CD4-positive, alpha-beta T cell treated with Interleukin-21 for 1 hour (primary cell): ENCODE results near the gene HGFAC.

Source experiments
- DNase-seq: peaks from one replicate; pipeline ENCODE4 v3.0.0-alpha.2; 2020

The HGFAC gene

GRCh38 chr4:3476936-3477749 lies 35.4 kb downstream of the HGFAC start:
- DNase-seq: no peak

GRCh38 chr4:3477750-3478430 lies 36.1 kb downstream of the HGFAC start:
- no peak for DNase-seq

GRCh38 chr4:3478446-3479357 lies 36.9 kb downstream of the HGFAC start:
- no peak for DNase-seq

GRCh38 chr4:3479358-3480101 lies 37.8 kb downstream of the HGFAC start:
- no peak for DNase-seq

GRCh38 chr4:3480528-3481112 lies 38.9 kb downstream of the HGFAC start:
- peak; percentile 67 for DNase-seq

- no peak for DNase-seq
These were observed 39.4 kb downstream of the HGFAC start for GRCh38 chr4:3481113-3481531.

- no peak for DNase-seq
These were observed 40.1 kb downstream of the HGFAC start for GRCh38 chr4:3481783-3482393.

- no peak for DNase-seq
These were observed 40.9 kb downstream of the HGFAC start for GRCh38 chr4:3482707-3483106.

- no peak for DNase-seq
These were observed 41.7 kb downstream of the HGFAC start for GRCh38 chr4:3483471-3483921.

GRCh38 chr4:3484057-3484973 lies 42.5 kb downstream of the HGFAC start:
- no peak for DNase-seq

GRCh38 chr4:3485011-3485791 lies 43.4 kb downstream of the HGFAC start:
- no peak for DNase-seq

GRCh38 chr4:3485886-3486540 lies 44.2 kb downstream of the HGFAC start:
- DNase-seq: no peak

- no peak for DNase-seq
These were observed 45.1 kb downstream of the HGFAC start for GRCh38 chr4:3486541-3487540.

GRCh38 chr4:3487861-3488260 lies 46.1 kb downstream of the HGFAC start:
- DNase-seq: no peak

GRCh38 chr4:3488820-3489219 lies 47.1 kb downstream of the HGFAC start:
- DNase-seq: no peak

- DNase-seq: no peak
These were observed 47.7 kb downstream of the HGFAC start for GRCh38 chr4:3489451-3489962.

GRCh38 chr4:3491681-3492405 lies 50.1 kb downstream of the HGFAC start:
- DNase-seq: no peak
